ENCODE data around the gene ADRA2C.

DNA sequence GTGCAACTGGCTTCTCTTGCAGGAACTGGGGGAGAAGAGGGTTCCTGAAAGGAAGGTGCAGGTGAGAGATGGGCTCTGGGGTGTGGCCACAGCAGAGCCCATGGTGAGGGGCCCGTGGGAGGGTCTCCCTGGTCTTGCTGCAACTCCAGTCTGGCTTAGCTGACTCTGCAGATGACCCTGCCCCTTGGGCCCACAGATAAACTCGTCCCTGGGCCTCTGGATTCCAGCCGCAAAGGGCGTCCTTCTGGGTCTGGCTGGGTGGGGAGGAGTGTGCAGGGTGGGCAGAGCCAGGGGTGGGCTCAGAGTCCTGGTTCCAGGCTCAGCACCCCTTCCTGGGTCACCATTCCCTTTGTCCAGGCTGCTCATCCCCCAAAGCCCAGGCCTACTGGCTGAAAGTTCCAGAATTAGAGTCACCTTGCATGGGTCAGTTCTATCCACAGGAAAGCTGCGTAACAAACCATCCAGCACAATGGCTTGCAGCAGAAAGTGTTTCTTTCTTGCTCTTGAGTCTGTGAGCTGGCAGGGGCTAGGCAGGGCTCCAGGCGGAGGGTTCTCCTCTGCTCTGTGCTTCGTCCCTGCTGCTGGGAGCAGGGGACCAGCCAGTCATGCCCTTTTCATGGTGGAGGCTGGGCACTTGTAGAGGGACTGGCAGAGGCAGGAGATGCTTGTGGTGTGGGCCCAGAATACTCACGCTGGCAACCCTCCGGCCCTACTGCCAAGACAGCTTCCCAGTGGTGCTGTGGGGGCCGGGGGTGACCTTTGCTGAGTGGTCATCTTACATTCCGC is 43.5 kb upstream of the ADRA2C start:
- TF ChIP-seq, protein P1, sequence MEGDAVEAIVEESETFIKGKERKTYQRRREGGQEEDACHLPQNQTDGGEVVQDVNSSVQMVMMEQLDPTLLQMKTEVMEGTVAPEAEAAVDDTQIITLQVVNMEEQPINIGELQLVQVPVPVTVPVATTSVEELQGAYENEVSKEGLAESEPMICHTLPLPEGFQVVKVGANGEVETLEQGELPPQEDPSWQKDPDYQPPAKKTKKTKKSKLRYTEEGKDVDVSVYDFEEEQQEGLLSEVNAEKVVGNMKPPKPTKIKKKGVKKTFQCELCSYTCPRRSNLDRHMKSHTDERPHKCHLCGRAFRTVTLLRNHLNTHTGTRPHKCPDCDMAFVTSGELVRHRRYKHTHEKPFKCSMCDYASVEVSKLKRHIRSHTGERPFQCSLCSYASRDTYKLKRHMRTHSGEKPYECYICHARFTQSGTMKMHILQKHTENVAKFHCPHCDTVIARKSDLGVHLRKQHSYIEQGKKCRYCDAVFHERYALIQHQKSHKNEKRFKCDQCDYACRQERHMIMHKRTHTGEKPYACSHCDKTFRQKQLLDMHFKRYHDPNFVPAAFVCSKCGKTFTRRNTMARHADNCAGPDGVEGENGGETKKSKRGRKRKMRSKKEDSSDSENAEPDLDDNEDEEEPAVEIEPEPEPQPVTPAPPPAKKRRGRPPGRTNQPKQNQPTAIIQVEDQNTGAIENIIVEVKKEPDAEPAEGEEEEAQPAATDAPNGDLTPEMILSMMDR (IDR thresholded peaks at IDR 0.05), result no peak
- no peak for TF ChIP-seq ZFX (IDR thresholded peaks at IDR 0.05; ENCODE audit: borderline replicate concordance)
